Activated T-helper 17 cell treated with anti-CD3 and anti-CD28 coated beads, Interleukin-2, amount 50 U/mL, for 72 hours (primary cell): ENCODE data around the gene CCSAP. TPM values are rescaled to one million over a fixed set of nuclear protein-coding genes. Genes with fewer than 3 reads are reported as not detected.
A peak's percentile ranks its signal among the peaks of the same experiment; 100 is the strongest.
"Not testable (repeated sequence)": the region's sequence is repeated elsewhere in the genome, so short reads cannot be mapped to it uniquely, and the experiment has no call there.

ENCODE experiments used
- ATAC-seq: fragments of 150-1000 bp; cut with Tn5 transposase; replicated peaks from 2 replicates; pipeline ENCODE4 v1.10.0; 2021; ENCODE audit warnings: mild to moderate bottlenecking, moderate library complexity
- H3K27ac Mint-ChIP-seq: one replicate; pipeline ENCODE4 v1.8.0; 2022; ENCODE audit warnings: mixed read lengths
- H3K27me3 Mint-ChIP-seq: one replicate; pipeline ENCODE4 v1.8.0; 2022; ENCODE audit warnings: mixed read lengths
- H3K36me3 Mint-ChIP-seq: one replicate; pipeline ENCODE4 v1.8.0; 2022; ENCODE audit warnings: low read depth, mild to moderate bottlenecking, mixed read lengths
- H3K4me1 Mint-ChIP-seq: one replicate; pipeline ENCODE4 v1.8.0; 2022; ENCODE audit warnings: mixed read lengths
- H3K4me3 Mint-ChIP-seq: one replicate; pipeline ENCODE4 v1.8.0; 2022; ENCODE audit warnings: mild to moderate bottlenecking, mixed read lengths
- H3K9me3 Mint-ChIP-seq: one replicate; pipeline ENCODE4 v1.8.0; 2022; ENCODE audit warnings: mixed read lengths
- total RNA-seq, 2 donors: library from RNA; stranded (reverse); gene quantifications; one replicate each; pipeline ENCODE4 v1.2.3, GENCODE V29; 2022

Gene CCSAP
- total RNA-seq = 10 to 100 TPM; 10.1 to 32.7 TPM

GRCh38 chr1:229342656-229343569 is at the start of gene CCSAP:
CCSAP (minus strand) TSS chr1:229343047; CDS start chr1:229342465, 582 bp downstream.
- Mint-ChIP-seq H3K4me3 (peak within 1 kb of the TSS; percentile 99), H3K4me1 (peaks cover 24% of the 10 kb centered on the region), H3K27ac (peak within 1 kb of the TSS; percentile 83), H3K36me3 (peaks cover 38% of the 10 kb centered on the region), H3K27me3 (peaks cover 9% of the 10 kb centered on the region), H3K9me3 (no peaks in the 10 kb centered on the region)
- ATAC-seq = peak; percentile 38

GRCh38 chr1:229390130-229390529 is 47.3 kb upstream of the CCSAP start:
- ATAC-seq = no peak
- H3K27ac Mint-ChIP-seq = no peak overlapping the region
- H3K9me3 Mint-ChIP-seq = no peaks in the 10 kb centered on the region
- H3K4me1 Mint-ChIP-seq = no peaks in the 10 kb centered on the region
- H3K4me3 Mint-ChIP-seq = no peak overlapping the region
- H3K36me3 Mint-ChIP-seq = no peaks in the 10 kb centered on the region
- peaks cover 20% of the 10 kb centered on the region for H3K27me3 Mint-ChIP-seq

GRCh38 chr1:229388897-229389580 is 46.2 kb upstream of the CCSAP start:
- H3K9me3 Mint-ChIP-seq = no peaks in the 10 kb centered on the region
- H3K4me3 Mint-ChIP-seq = no peak overlapping the region
- no peaks in the 10 kb centered on the region for H3K36me3 Mint-ChIP-seq
- H3K4me1 Mint-ChIP-seq = no peaks in the 10 kb centered on the region
- peaks cover 13% of the 10 kb centered on the region for H3K27me3 Mint-ChIP-seq
- peak overlapping the region; percentile 9 for H3K27ac Mint-ChIP-seq
- peak; percentile 42 for ATAC-seq

GRCh38 chr1:229385853-229386456 is 43.1 kb upstream of the CCSAP start:
- ATAC-seq = no peak
- no peak overlapping the region for H3K27ac Mint-ChIP-seq
- no peaks in the 10 kb centered on the region for H3K4me1 Mint-ChIP-seq
- H3K4me3 Mint-ChIP-seq = no peak overlapping the region
- no peaks in the 10 kb centered on the region for H3K9me3 Mint-ChIP-seq
- H3K27me3 Mint-ChIP-seq = peaks cover under 1% of the 10 kb centered on the region
- H3K36me3 Mint-ChIP-seq = no peaks in the 10 kb centered on the region

- no peak overlapping the region for H3K27ac Mint-ChIP-seq
- no peak overlapping the region for H3K4me3 Mint-ChIP-seq
- H3K4me1 Mint-ChIP-seq = no peaks in the 10 kb centered on the region
- no peaks in the 10 kb centered on the region for H3K9me3 Mint-ChIP-seq
- H3K36me3 Mint-ChIP-seq = no peaks in the 10 kb centered on the region
- no peak for ATAC-seq
- H3K27me3 Mint-ChIP-seq = no peaks in the 10 kb centered on the region
These were observed 42.0 kb upstream of the CCSAP start for GRCh38 chr1:229384822-229385221.

- Mint-ChIP-seq H3K4me3 (no peak overlapping the region), H3K9me3 (no peaks in the 10 kb centered on the region), H3K4me1 (no peaks in the 10 kb centered on the region), H3K27me3 (no peaks in the 10 kb centered on the region), H3K36me3 (no peaks in the 10 kb centered on the region), H3K27ac (no peak overlapping the region)
- ATAC-seq = no peak
These were observed 41.1 kb upstream of the CCSAP start for GRCh38 chr1:229383961-229384360.

GRCh38 chr1:229383188-229383587 is 40.3 kb upstream of the CCSAP start:
- no peak overlapping the region for H3K27ac Mint-ChIP-seq
- ATAC-seq = no peak

GRCh38 chr1:229381234-229381633 is 38.4 kb upstream of the CCSAP start:
- Mint-ChIP-seq H3K27me3 (no peaks in the 10 kb centered on the region), H3K36me3 (no peaks in the 10 kb centered on the region), H3K27ac (no peak overlapping the region), H3K4me3 (no peak overlapping the region), H3K9me3 (no peaks in the 10 kb centered on the region), H3K4me1 (no peaks in the 10 kb centered on the region)
- ATAC-seq = no peak

More at GRCh38 chr1:229383188-229383587, 40.3 kb upstream of the CCSAP start:
- Mint-ChIP-seq H3K4me3 (no peak overlapping the region), H3K9me3 (no peaks in the 10 kb centered on the region), H3K36me3 (no peaks in the 10 kb centered on the region), H3K27me3 (no peaks in the 10 kb centered on the region), H3K4me1 (no peaks in the 10 kb centered on the region)

GRCh38 chr1:229380536-229381160 is 37.8 kb upstream of the CCSAP start:
- H3K27me3 Mint-ChIP-seq = peaks cover 3% of the 10 kb centered on the region
- no peak overlapping the region for H3K4me3 Mint-ChIP-seq
- H3K27ac Mint-ChIP-seq = no peak overlapping the region
- H3K4me1 Mint-ChIP-seq = no peaks in the 10 kb centered on the region
- H3K9me3 Mint-ChIP-seq = no peaks in the 10 kb centered on the region
- ATAC-seq = no peak
- no peaks in the 10 kb centered on the region for H3K36me3 Mint-ChIP-seq

GRCh38 chr1:229379846-229380245 is 37.0 kb upstream of the CCSAP start:
- Mint-ChIP-seq H3K27ac (no peak overlapping the region), H3K9me3 (no peaks in the 10 kb centered on the region), H3K4me1 (no peaks in the 10 kb centered on the region), H3K4me3 (no peak overlapping the region), H3K36me3 (no peaks in the 10 kb centered on the region), H3K27me3 (peaks cover 5% of the 10 kb centered on the region)
- ATAC-seq = no peak

- no peaks in the 10 kb centered on the region for H3K36me3 Mint-ChIP-seq
- no peak overlapping the region for H3K4me3 Mint-ChIP-seq
- H3K27ac Mint-ChIP-seq = no peak overlapping the region
- no peaks in the 10 kb centered on the region for H3K4me1 Mint-ChIP-seq
- H3K27me3 Mint-ChIP-seq = peaks cover 5% of the 10 kb centered on the region
- peak; percentile 64 for ATAC-seq
- no peaks in the 10 kb centered on the region for H3K9me3 Mint-ChIP-seq
These were observed 35.9 kb upstream of the CCSAP start for GRCh38 chr1:229378586-229379367.

GRCh38 chr1:229378035-229378434 is 35.2 kb upstream of the CCSAP start:
- H3K36me3 Mint-ChIP-seq, H3K9me3 Mint-ChIP-seq, H3K27me3 Mint-ChIP-seq, H3K4me3 Mint-ChIP-seq, H3K27ac Mint-ChIP-seq, ATAC-seq, H3K4me1 Mint-ChIP-seq: not testable (repeated sequence)

- Mint-ChIP-seq H3K9me3 (no peaks in the 10 kb centered on the region), H3K4me3 (no peak overlapping the region), H3K27ac (no peak overlapping the region), H3K4me1 (no peaks in the 10 kb centered on the region), H3K27me3 (peaks cover 5% of the 10 kb centered on the region), H3K36me3 (no peaks in the 10 kb centered on the region)
- no peak for ATAC-seq
These were observed 34.6 kb upstream of the CCSAP start for GRCh38 chr1:229377429-229377828.

GRCh38 chr1:229376521-229376920 is 33.7 kb upstream of the CCSAP start:
- no peak overlapping the region for H3K4me3 Mint-ChIP-seq
- ATAC-seq = no peak
- peaks cover 5% of the 10 kb centered on the region for H3K27me3 Mint-ChIP-seq
- no peaks in the 10 kb centered on the region for H3K9me3 Mint-ChIP-seq
- no peaks in the 10 kb centered on the region for H3K36me3 Mint-ChIP-seq
- no peak overlapping the region for H3K27ac Mint-ChIP-seq
- no peaks in the 10 kb centered on the region for H3K4me1 Mint-ChIP-seq
